ENCODE results near the gene NOX3.

DNA sequence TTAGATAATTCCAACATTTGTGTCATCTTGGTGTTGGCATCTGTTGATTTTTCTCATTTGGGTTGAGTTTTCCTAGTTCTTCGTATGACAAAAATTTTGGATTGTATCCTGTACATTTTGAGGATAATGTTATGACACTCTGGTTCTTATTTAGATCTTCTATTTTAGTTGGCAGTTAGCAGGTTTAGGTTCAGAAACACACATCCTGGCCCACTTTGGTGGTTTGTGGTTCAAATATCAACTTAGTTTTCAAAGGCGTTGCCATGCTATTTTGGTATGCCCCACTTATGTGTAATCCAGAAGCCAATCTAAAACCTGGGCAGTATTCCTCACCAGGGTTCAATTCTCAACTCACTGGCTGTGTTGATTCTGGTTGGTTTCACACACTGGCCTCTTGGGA, 68.2 kb downstream of the NOX3 start:
- TF ChIP-seq, protein P1, sequence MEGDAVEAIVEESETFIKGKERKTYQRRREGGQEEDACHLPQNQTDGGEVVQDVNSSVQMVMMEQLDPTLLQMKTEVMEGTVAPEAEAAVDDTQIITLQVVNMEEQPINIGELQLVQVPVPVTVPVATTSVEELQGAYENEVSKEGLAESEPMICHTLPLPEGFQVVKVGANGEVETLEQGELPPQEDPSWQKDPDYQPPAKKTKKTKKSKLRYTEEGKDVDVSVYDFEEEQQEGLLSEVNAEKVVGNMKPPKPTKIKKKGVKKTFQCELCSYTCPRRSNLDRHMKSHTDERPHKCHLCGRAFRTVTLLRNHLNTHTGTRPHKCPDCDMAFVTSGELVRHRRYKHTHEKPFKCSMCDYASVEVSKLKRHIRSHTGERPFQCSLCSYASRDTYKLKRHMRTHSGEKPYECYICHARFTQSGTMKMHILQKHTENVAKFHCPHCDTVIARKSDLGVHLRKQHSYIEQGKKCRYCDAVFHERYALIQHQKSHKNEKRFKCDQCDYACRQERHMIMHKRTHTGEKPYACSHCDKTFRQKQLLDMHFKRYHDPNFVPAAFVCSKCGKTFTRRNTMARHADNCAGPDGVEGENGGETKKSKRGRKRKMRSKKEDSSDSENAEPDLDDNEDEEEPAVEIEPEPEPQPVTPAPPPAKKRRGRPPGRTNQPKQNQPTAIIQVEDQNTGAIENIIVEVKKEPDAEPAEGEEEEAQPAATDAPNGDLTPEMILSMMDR (IDR thresholded peaks at IDR 0.05): no peak
- TF ChIP-seq POLR2A (IDR thresholded peaks at IDR 0.05): no peak
